Measurements from ENCODE around the gene MAN2C1.

DNA sequence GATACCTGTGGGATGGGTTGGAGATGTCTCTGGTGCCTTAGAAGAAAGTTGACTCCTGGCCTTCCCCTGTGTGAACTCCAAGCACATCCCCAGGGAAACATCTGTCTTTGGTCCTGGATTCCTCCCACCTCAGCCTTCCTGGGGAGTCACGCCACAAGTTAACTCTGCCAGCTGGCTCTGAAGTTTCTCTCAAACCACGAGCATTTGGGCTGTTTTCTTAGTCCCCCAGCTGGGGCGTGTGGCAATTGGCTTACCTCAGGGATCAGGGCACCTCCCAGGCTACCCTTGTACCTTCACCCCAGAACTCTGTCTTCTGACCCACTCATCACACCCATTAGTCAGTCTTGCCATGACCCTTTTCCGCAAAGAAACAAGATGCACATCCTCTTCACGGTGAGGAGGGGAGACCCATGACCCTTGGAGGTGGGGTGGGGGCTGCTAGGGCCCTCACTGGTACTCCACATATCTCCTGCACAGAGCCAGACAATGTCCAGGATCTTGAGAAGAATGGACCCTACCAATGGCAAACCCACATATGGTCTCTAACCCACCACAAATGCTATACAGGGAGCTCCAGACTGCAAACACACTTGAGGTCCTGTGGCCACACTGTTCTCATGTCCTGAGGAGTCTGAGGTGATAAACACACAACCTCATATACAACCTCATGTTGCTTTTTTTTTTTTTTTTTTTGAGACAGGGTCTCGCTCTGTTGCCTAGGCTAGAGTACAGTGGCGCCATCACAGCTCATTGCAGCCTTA lies 17.6 kb downstream of the MAN2C1 start:
- TF ChIP-seq, protein P1, sequence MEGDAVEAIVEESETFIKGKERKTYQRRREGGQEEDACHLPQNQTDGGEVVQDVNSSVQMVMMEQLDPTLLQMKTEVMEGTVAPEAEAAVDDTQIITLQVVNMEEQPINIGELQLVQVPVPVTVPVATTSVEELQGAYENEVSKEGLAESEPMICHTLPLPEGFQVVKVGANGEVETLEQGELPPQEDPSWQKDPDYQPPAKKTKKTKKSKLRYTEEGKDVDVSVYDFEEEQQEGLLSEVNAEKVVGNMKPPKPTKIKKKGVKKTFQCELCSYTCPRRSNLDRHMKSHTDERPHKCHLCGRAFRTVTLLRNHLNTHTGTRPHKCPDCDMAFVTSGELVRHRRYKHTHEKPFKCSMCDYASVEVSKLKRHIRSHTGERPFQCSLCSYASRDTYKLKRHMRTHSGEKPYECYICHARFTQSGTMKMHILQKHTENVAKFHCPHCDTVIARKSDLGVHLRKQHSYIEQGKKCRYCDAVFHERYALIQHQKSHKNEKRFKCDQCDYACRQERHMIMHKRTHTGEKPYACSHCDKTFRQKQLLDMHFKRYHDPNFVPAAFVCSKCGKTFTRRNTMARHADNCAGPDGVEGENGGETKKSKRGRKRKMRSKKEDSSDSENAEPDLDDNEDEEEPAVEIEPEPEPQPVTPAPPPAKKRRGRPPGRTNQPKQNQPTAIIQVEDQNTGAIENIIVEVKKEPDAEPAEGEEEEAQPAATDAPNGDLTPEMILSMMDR (IDR thresholded peaks at IDR 0.05): no peak
- TF ChIP-seq POLR2A (IDR thresholded peaks at IDR 0.05): no peak
- TF ChIP-seq POLR2AphosphoS5 (IDR thresholded peaks at IDR 0.05): no peak
- no peak for TF ChIP-seq EP300 (IDR thresholded peaks at IDR 0.05)
